Measurements from ENCODE around the gene AXL.

- TF ChIP-seq TAF1 (IDR thresholded peaks at IDR 0.05; ENCODE audit: borderline replicate concordance, low read depth, low read length) (no peak), POLR2AphosphoS5 (IDR thresholded peaks at IDR 0.05; ENCODE audit: low read depth, low read length) (0 out of 2 replicates have a peak, but pooled peaks have one; percentile 14)
These were observed 77.4 kb downstream of the AXL start for GRCh38 chr19:41296433-41296871.

All from GM12892 (cell line).